ENCODE data around the gene RHEX. TPM values are rescaled to one million over a fixed set of nuclear protein-coding genes. Genes with fewer than 3 reads are reported as not detected.
"Not testable (repeated sequence)": the region's sequence is repeated elsewhere in the genome, so short reads cannot be mapped to it uniquely, and the experiment has no call there.

Gene RHEX
- total RNA-seq = 10 to 100 TPM in 1 of 6 donors, 1 to 10 TPM in 4, not detected in 1; 1.4 to 19.0 (median 6.8) TPM

GRCh38 chr1:206052919-206053610, at the start of gene RHEX:
Gene RHEX (plus strand): TSS chr1:206053173. CDS start chr1:206097829, 44,656 bp downstream.
- ATAC-seq (ENCODE audit: low FRiP score in 2 of 2); H3K27me3 ChIP-seq; H3K9me3 ChIP-seq; H3K4me3 ChIP-seq; H3K36me3 ChIP-seq; H3K27ac ChIP-seq: not testable (repeated sequence)
- DNase-seq = peak in 1 of 2 donors; percentile 74
- 86 to 89% methylated on average over 17 of the region's 17 CpGs for WGBS, 2 donors
- H3K4me1 ChIP-seq = peaks cover 0 to 12% (median 7%) of the 10 kb centered on the region in 4 donors

GRCh38 chr1:206003854-206004800, 48.8 kb upstream of the RHEX start:
- Histone ChIP-seq H3K9me3 (no peaks in the 10 kb centered on the region), H3K36me3 (no peaks in the 10 kb centered on the region), H3K4me3 (no peak overlapping the region), H3K27ac (peak overlapping the region in 2 of 4 donors; percentile 47 to 72), H3K27me3 (no peaks in the 10 kb centered on the region), H3K4me1 (peaks cover 8 to 37% (median 22%) of the 10 kb centered on the region in 4 donors)
- TF ChIP-seq CTCF (IDR thresholded peaks at IDR 0.05) = no peak
- no peak for TF ChIP-seq EP300 (IDR thresholded peaks at IDR 0.05)
- TF ChIP-seq POLR2AphosphoS5 (IDR thresholded peaks at IDR 0.05) = no peak
- TF ChIP-seq POLR2A (IDR thresholded peaks at IDR 0.05) = no peak
- ATAC-seq (ENCODE audit: low FRiP score in 2 of 2) (no peak), DNase-seq (no peak)
- 91 to 92% methylated on average over 7 of the region's 7 CpGs for WGBS, 2 donors

GRCh38 chr1:206004826-206005225, 48.1 kb upstream of the RHEX start:
- WGBS, 2 donors = 69 to 73% methylated on average over 10 to 12 of the region's 12 CpGs
- Histone ChIP-seq H3K36me3 (no peaks in the 10 kb centered on the region), H3K27ac (peak overlapping the region in 1 of 4 donors; percentile 29), H3K4me1 (peaks cover 8 to 37% (median 22%) of the 10 kb centered on the region in 4 donors), H3K27me3 (no peaks in the 10 kb centered on the region), H3K4me3 (no peak overlapping the region), H3K9me3 (no peaks in the 10 kb centered on the region)
- DNase-seq (no peak), ATAC-seq (ENCODE audit: low FRiP score in 2 of 2) (no peak)
- no peak for TF ChIP-seq EP300 (IDR thresholded peaks at IDR 0.05)
- no peak for TF ChIP-seq POLR2A (IDR thresholded peaks at IDR 0.05)
- no peak for TF ChIP-seq POLR2AphosphoS5 (IDR thresholded peaks at IDR 0.05)
- no peak for TF ChIP-seq CTCF (IDR thresholded peaks at IDR 0.05)

- H3K4me1 ChIP-seq = peaks cover 8 to 37% (median 22%) of the 10 kb centered on the region in 4 donors
- TF ChIP-seq POLR2A (IDR thresholded peaks at IDR 0.05) (no peak), EP300 (IDR thresholded peaks at IDR 0.05) (no peak), POLR2AphosphoS5 (IDR thresholded peaks at IDR 0.05) (no peak), CTCF (IDR thresholded peaks at IDR 0.05) (no peak)
- DNase-seq = no peak
- no peaks in the 10 kb centered on the region for H3K27me3 ChIP-seq
- H3K36me3 ChIP-seq = no peaks in the 10 kb centered on the region
- peak overlapping the region in 1 of 4 donors; percentile 29 for H3K27ac ChIP-seq
- WGBS, 2 donors = 80 to 99% methylated on average over 7 of the region's 7 CpGs
- H3K9me3 ChIP-seq = no peaks in the 10 kb centered on the region
- ATAC-seq (ENCODE audit: low FRiP score in 2 of 2) = no peak
- no peak overlapping the region for H3K4me3 ChIP-seq
Measured at GRCh38 chr1:206005234-206005633, 47.7 kb upstream of the RHEX start.

GRCh38 chr1:206005778-206006180, 47.2 kb upstream of the RHEX start:
- H3K27ac ChIP-seq = peak overlapping the region in 1 of 4 donors; percentile 29
- H3K4me1 ChIP-seq = peaks cover 8 to 36% (median 22%) of the 10 kb centered on the region in 4 donors
- no peak overlapping the region for H3K4me3 ChIP-seq
- TF ChIP-seq CTCF (IDR thresholded peaks at IDR 0.05) (no peak), POLR2A (IDR thresholded peaks at IDR 0.05) (no peak), POLR2AphosphoS5 (IDR thresholded peaks at IDR 0.05) (no peak), EP300 (IDR thresholded peaks at IDR 0.05) (no peak)
- no peaks in the 10 kb centered on the region for H3K9me3 ChIP-seq
- no peaks in the 10 kb centered on the region for H3K36me3 ChIP-seq
- peak in 1 of 2 donors; percentile 45 for DNase-seq
- peak in 1 of 2 donors; percentile 6 for ATAC-seq (ENCODE audit: low FRiP score in 2 of 2)
- WGBS, 2 donors = 39 to 55% methylated on average over 8 of the region's 8 CpGs
- no peaks in the 10 kb centered on the region for H3K27me3 ChIP-seq

Measured in upper lobe of left lung (tissue), 6 donors.